Neural crest cell (in vitro differentiated cells): ENCODE results near the gene PITHD1. TPM values are rescaled to one million over a fixed set of nuclear protein-coding genes. Genes with fewer than 3 reads are reported as not detected.

Source experiments
- DNase-seq: peaks from one replicate; pipeline ENCODE4 v3.0.0; 2021; ENCODE audit warnings: low read depth, mixed read lengths, low spot score
- H3K27ac Mint-ChIP-seq: one replicate; pipeline ENCODE4 v1.8.0; 2021; ENCODE audit warnings: mild to moderate bottlenecking, mixed read lengths; ENCODE audit not compliant: unreplicated experiment
- H3K27me3 Mint-ChIP-seq: 2 replicates; pipeline ENCODE4 v1.8.0; 2021; ENCODE audit warnings: low read depth, mild to moderate bottlenecking, mixed read lengths
- H3K36me3 Mint-ChIP-seq: 2 replicates; pipeline ENCODE4 v1.8.0; 2021; ENCODE audit warnings: low read depth, mild to moderate bottlenecking, mixed read lengths
- H3K4me1 Mint-ChIP-seq: 2 replicates; pipeline ENCODE4 v1.8.0; 2021; ENCODE audit warnings: mixed read lengths
- H3K4me3 Mint-ChIP-seq: one replicate; pipeline ENCODE4 v1.8.0; 2021; ENCODE audit warnings: mild to moderate bottlenecking, mixed read lengths
- H3K9me3 Mint-ChIP-seq: 2 replicates; pipeline ENCODE4 v1.8.0; 2021; ENCODE audit warnings: mixed read lengths
- total RNA-seq: library from RNA; stranded (reverse); gene quantifications from 2 replicates; pipeline ENCODE4 v1.2.1, GENCODE V29; 2021
- TF ChIP-seq, protein P1 (sequence below): fragments of 200-600 bp; sonication (generic); conservative IDR thresholded peaks from 2 replicates; pipeline ENCODE4 v1.5.0; 2021; ENCODE audit warnings: antibody characterized with exemption, mild to moderate bottlenecking

Gene PITHD1
- total RNA-seq, 1 donor from 2014 or later, result 57.5 TPM

DNA sequence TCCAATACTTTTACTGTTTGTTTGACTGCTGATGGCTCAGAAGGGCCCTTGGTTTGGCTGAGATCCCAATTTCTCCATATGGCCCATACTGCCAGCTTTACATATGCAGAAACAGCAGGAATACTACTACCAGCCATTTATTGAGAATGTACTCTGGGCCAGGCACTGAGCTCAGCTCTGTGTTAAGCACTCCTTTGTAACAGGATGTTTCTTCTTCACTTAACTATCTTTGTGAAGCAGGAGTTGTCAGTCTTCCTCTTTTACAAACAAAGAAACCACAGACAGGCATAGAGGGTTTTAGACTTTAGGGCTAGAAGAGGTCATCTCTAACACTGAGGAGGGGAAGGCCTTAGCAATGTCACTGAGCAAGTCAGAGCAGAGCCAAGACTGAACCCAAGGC is 38.7 kb downstream of the PITHD1 start:
- Mint-ChIP-seq H3K4me3 (no peak overlapping the region), H3K27me3 (no peaks in the 10 kb centered on the region), H3K9me3 (no peaks in the 10 kb centered on the region), H3K36me3 (no peaks in the 10 kb centered on the region), H3K4me1 (no peaks in the 10 kb centered on the region), H3K27ac (no peak overlapping the region)
- TF ChIP-seq, protein P1, sequence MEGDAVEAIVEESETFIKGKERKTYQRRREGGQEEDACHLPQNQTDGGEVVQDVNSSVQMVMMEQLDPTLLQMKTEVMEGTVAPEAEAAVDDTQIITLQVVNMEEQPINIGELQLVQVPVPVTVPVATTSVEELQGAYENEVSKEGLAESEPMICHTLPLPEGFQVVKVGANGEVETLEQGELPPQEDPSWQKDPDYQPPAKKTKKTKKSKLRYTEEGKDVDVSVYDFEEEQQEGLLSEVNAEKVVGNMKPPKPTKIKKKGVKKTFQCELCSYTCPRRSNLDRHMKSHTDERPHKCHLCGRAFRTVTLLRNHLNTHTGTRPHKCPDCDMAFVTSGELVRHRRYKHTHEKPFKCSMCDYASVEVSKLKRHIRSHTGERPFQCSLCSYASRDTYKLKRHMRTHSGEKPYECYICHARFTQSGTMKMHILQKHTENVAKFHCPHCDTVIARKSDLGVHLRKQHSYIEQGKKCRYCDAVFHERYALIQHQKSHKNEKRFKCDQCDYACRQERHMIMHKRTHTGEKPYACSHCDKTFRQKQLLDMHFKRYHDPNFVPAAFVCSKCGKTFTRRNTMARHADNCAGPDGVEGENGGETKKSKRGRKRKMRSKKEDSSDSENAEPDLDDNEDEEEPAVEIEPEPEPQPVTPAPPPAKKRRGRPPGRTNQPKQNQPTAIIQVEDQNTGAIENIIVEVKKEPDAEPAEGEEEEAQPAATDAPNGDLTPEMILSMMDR, result no peak
- no peak for DNase-seq

DNA sequence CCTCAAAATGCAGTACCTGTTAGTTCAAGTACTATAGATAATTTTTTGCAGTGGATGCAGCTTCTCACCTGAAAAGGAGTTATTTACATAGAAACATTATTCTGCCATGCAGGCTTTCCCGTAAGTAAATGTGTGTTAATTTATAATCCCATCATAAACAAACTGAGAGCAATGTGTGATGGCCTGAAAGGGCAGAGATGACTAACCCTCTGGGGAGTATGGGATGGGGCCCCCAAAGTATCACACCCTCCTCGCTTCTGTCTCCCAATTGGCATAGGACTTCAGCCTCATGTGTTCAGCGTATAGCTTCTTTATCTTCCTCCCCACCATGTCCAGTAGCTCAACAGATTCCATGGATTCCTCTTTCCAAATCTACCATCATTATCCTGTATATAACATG is 39.4 kb downstream of the PITHD1 start:
- H3K27ac Mint-ChIP-seq, result no peak overlapping the region
- TF ChIP-seq, protein P1, result no peak
- H3K9me3 Mint-ChIP-seq, result no peaks in the 10 kb centered on the region
- no peak for DNase-seq
- H3K4me1 Mint-ChIP-seq, result no peaks in the 10 kb centered on the region
- H3K4me3 Mint-ChIP-seq, result no peak overlapping the region
- H3K36me3 Mint-ChIP-seq, result no peaks in the 10 kb centered on the region
- no peaks in the 10 kb centered on the region for H3K27me3 Mint-ChIP-seq

DNA sequence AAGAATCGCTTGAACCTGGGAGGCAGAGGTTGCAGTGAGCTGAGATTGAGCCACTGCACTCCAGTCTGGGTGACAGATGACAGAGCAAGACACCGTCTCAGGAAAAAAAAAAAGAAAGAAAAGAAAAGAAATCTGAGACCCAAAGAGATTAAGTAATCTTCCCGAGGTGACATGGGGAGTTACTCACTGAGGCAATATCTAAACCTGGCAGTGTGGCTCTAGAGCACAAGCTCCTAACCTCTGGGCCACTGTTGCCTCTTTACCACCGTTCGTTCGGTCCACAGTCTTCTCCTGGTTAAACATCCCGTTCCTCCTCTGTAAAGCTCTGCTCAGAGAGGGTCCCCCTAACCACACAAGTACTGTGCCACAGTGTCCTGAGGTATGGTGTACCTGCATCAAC is 45.5 kb downstream of the PITHD1 start:
- no peak for DNase-seq
- H3K36me3 Mint-ChIP-seq, result no peaks in the 10 kb centered on the region
- H3K9me3 Mint-ChIP-seq, result no peaks in the 10 kb centered on the region
- H3K27ac Mint-ChIP-seq, result peak overlapping the region; percentile 27
- peak overlapping the region; percentile 98 for H3K4me3 Mint-ChIP-seq
- TF ChIP-seq, protein P1, result no peak
- H3K27me3 Mint-ChIP-seq, result no peaks in the 10 kb centered on the region
- H3K4me1 Mint-ChIP-seq, result peaks cover 24% of the 10 kb centered on the region

DNA sequence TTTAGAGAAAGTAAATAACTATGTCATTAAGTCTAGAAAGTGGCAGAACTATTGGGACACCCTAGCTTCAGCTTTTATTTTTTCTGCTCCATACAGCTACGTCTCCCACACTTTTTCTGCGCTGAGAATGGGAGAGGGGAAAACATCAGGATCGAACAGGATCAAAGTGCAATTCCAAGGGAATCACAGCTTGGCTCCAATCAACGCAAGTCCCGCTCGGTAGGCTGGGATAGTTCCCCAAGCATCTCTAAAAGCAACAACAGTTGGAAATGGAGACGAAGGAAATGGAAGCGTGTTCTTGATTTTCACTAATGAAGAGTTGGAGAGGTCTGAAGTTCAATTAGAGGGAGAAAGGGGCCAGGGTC is 46.5 kb downstream of the PITHD1 start:
- peak overlapping the region; percentile 98 for H3K4me3 Mint-ChIP-seq
- H3K27me3 Mint-ChIP-seq, result no peaks in the 10 kb centered on the region
- peak overlapping the region; percentile 99 for H3K27ac Mint-ChIP-seq
- H3K4me1 Mint-ChIP-seq, result peaks cover 24% of the 10 kb centered on the region
- no peaks in the 10 kb centered on the region for H3K9me3 Mint-ChIP-seq
- no peaks in the 10 kb centered on the region for H3K36me3 Mint-ChIP-seq
- no peak for DNase-seq
- TF ChIP-seq, protein P1, result no peak

DNA sequence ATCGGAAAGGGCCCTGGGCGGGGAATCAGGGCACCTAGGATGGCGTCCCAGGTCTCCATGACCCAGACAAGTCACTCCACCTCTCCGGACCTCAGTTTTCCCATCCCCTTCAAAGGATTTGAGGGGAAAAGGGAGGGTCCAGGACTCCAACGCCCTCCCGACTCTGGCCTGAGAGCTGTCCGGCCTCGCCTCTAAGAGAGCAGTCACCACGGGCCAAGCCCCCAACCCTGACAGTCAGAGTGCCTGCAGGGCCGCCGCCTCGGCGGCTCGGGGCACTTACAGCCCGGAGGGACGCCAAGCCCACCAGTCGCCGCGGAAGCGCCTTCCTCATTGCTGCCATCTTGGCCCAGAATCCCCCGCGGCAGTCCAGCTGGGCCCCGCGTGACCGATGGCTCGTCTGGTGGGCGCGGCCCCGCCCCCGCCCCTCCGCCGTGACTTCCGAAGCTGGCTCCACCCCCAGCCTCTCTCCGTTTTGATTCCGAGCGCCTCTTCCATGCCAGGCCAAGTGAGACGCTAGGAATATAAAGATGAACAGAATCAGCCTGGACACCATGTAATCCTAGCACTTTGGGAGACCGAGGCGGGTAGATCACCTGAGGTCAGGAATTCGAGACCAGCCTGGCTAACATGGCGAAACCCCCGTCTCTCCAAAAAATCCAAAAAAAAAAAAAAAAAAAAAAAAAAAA is 47.0 kb downstream of the PITHD1 start, which contains the start of gene HMGCL:
TSS of gene HMGCL (minus strand) at position 354 of the 686 bp plus-strand sequence. CDS start at position 340, 14 bp downstream.
- peak within 1 kb of the TSS; percentile 99 for H3K27ac Mint-ChIP-seq

More for the DNA sequence above, 47.0 kb downstream of the PITHD1 start, which contains the start of gene HMGCL:
- no peaks in the 10 kb centered on the region for H3K9me3 Mint-ChIP-seq
- peaks cover 2% of the 10 kb centered on the region for H3K27me3 Mint-ChIP-seq
- H3K4me3 Mint-ChIP-seq, result peak within 1 kb of the TSS; percentile 98
- TF ChIP-seq, protein P1, result no peak
- H3K36me3 Mint-ChIP-seq, result no peaks in the 10 kb centered on the region
- peaks cover 24% of the 10 kb centered on the region for H3K4me1 Mint-ChIP-seq
- peak; percentile 82 for DNase-seq
